Fibroblast of mammary gland (primary cell): ENCODE results near the gene MRPL55.

Experiments used
- DNase-seq: peaks from one replicate; pipeline ENCODE4 v3.0.0-alpha.2; 2010; ENCODE audit warnings: low read depth
- H3K4me3 ChIP-seq: 2 replicates; pipeline ENCODE4 v1.5.1; 2011; ENCODE audit warnings: low read depth, mild to moderate bottlenecking, low read length, moderate library complexity; ENCODE audit not compliant: control insufficient read depth
- CTCF ChIP-seq: conservative IDR thresholded peaks from 2 replicates; pipeline ENCODE4 v1.5.1; 2011; ENCODE audit warnings: low read depth, low read length, inconsistent platforms; ENCODE audit not compliant: control insufficient read depth, insufficient read depth

The MRPL55 gene

DNA sequence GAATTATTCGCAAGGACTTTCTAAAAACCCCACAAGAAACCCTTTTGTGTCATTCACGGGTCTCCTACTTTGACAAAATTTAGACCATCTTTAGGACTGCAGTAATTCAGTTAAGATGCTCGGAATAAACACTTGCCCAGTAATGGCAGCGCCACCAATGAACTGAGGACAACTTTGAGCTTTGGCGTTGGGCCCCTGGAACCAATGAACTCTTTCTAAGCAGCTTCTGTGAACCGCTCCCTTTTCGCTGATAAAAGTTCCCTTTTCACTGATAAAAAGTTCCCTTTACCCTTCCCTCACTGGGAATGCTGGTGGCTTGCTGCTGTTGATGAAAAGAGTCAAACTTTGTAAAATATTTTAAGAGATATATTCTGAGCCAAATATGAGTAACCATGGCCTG, 1.5 kb upstream of the MRPL55 start:
- H3K4me3 ChIP-seq: no peak overlapping the region
- TF ChIP-seq CTCF: no peak
- DNase-seq: no peak

DNA sequence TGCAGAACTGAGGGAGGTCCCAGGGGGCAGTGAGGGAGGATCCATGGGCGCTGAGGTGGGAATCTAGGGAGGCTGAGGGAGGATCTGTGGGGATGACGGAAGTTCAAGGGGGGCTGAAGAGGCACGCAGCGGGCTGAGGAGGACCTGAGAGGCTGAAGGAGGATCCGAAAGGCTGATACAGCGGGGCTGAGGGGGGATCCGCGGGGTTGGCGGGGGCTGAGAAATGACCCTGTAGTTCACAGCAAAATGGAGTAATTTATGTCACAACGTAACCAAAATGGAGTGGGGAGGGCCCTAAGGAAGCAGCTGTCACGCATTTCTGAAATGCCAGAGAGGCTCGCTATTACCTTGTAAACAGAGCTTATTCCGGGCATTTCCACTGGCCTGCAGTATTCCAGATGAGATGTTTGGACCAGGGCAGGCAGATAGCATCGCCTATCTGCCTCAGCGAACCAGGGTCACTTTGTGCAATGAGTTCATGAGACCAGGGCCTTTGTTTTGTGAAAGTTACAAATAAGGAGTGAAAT, 926 bp upstream of the MRPL55 start:
- no peak for TF ChIP-seq CTCF
- peak overlapping the region; percentile 89 for H3K4me3 ChIP-seq
- no peak for DNase-seq

DNA sequence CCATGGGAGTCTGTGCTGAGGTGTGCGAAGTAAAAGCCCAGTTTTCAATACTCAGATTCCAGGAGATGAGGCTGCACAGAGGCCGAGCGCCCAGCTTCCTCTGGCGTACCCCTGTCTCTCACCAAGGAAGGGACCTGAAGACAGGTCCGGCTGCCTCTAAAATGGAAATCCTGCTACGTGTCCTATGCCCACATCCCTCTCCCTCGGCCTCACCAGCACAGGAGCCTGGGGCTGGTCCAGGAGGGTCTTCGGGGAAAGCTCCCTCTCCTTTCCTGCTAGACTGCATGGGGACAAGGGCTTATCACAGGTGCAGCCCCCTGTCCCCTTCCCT, 392 bp downstream of the MRPL55 start:
- H3K4me3 ChIP-seq: peak overlapping the region; percentile 89
- no peak for DNase-seq
- no peak for TF ChIP-seq CTCF

DNA sequence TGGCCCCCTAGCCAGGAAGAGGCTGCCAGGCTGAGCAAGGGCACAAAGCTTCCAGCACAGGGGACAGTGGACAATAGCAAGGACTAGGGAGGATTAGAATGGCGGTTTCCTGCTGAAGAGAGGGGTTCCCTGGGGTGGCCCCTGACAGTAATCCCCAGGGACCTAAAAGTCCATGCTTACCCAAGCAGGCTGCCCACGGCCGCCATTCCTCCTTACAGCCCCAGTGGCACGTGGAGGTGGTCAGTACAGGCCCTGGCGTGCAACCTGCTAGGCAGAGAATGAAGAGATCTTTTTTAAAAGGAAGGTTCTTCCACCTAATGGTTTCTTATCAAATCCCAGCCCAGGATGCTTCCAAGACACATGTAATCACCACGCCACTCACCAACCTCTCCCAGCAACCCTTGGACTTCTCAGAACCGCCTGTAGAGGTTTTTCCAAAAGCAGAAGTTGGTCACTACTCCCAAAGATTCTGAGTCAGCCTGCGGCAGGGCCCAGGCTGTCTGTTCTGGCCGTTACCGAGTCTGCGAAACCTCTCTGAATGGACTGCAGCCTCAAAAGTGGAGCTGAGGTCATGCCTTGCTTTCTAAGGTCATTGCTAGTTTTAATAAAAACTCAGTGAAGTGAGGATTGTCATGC, 926 bp downstream of the MRPL55 start:
- peak overlapping the region; percentile 89 for H3K4me3 ChIP-seq
- DNase-seq: no peak
- TF ChIP-seq CTCF: no peak

DNA sequence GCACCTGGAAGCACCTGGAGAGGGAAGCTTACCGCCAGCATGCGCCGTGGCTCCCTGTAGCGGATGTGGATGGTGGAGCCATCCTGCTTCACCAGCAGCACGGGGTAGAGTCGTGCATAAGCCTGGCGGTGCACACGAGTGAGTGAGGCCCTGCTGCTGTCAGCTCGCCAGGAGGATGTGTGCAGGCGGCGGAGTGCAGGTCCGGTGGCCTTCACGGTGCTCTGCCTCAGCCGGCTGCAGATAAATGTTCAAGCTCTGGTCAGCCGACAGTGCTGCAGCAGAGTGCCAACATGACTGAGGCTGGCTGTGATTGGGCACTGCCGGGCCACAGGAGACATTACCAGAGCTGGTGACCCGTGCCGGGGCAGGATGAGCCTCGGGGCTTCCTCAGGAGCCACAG, 1.5 kb downstream of the MRPL55 start:
- no peak for DNase-seq
- no peak for TF ChIP-seq CTCF
- H3K4me3 ChIP-seq: no peak overlapping the region

DNA sequence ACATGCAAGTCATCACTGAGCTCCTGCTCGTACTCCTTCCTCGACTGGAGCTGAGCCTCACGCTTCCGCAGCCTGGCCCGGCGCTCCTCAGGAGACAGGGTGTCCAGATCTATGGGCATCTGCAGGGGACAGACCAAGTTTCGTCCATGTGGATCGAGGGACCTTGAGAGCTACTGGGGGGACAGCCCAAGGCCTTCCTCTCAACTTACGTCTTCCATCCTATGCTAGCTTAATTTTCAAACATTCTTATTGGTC, 2.4 kb downstream of the MRPL55 start:
- no peak overlapping the region for H3K4me3 ChIP-seq
- DNase-seq: no peak
- no peak for TF ChIP-seq CTCF
